Peyer's patch (tissue), 4 donors: ENCODE results near the gene PROK1.

Experiments
- CTCF ChIP-seq, 6 experiments: fragments of 450-650 bp in 4 of 6; fragments of 200-600 bp in 2 of 6; sonication (generic) in 1 of 6; IDR thresholded peaks; one replicate each; pipeline ENCODE4 v1.5.1; 2017 to 2019; ENCODE audit warnings: antibody characterized with exemption in 6 of 6, mild to moderate bottlenecking in 3 of 6, moderate library complexity in 1 of 6
- POLR2A ChIP-seq, 2 donors: fragments of 450-650 bp; IDR thresholded peaks; one replicate each; pipeline ENCODE4 v1.5.1; 2017; ENCODE audit warnings: antibody characterized with exemption in 2 of 2, mild to moderate bottlenecking in 2 of 2, moderate library complexity in 2 of 2

- TF ChIP-seq CTCF (IDR thresholded peaks at IDR 0.05) (no peak), POLR2A (IDR thresholded peaks at IDR 0.05) (no peak)
Observed at GRCh38 chr1:110477041-110477440, 26.1 kb downstream of the PROK1 start.
